ENCODE results near the gene UXS1. TPM values are rescaled to one million over a fixed set of nuclear protein-coding genes. Genes with fewer than 3 reads are reported as not detected.

Gene UXS1
- total RNA-seq, 4 donors from 2014 or later: 8.0 to 46.9 (median 18.4) TPM

GRCh38 chr2:106098664-106099063 is 95.4 kb downstream of the UXS1 start:
- ATAC-seq (no peak), DNase-seq (no peak)
- in situ Hi-C loops (cut with MboI; ENCODE audit: low sequenced_read_pairs in 4 of 4): no loop called here
- no peaks in the 10 kb centered on the region for H3K27me3 ChIP-seq
- TF ChIP-seq POLR2A (IDR thresholded peaks at IDR 0.05): no peak
- TF ChIP-seq, protein P1, sequence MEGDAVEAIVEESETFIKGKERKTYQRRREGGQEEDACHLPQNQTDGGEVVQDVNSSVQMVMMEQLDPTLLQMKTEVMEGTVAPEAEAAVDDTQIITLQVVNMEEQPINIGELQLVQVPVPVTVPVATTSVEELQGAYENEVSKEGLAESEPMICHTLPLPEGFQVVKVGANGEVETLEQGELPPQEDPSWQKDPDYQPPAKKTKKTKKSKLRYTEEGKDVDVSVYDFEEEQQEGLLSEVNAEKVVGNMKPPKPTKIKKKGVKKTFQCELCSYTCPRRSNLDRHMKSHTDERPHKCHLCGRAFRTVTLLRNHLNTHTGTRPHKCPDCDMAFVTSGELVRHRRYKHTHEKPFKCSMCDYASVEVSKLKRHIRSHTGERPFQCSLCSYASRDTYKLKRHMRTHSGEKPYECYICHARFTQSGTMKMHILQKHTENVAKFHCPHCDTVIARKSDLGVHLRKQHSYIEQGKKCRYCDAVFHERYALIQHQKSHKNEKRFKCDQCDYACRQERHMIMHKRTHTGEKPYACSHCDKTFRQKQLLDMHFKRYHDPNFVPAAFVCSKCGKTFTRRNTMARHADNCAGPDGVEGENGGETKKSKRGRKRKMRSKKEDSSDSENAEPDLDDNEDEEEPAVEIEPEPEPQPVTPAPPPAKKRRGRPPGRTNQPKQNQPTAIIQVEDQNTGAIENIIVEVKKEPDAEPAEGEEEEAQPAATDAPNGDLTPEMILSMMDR (IDR thresholded peaks at IDR 0.05 in 4 of 5, conservative IDR thresholded peaks at IDR 0.05 in 1 of 5): no peak
- no peaks in the 10 kb centered on the region for H3K4me1 ChIP-seq
- H3K36me3 ChIP-seq: peaks cover 0 to 19% of the 10 kb centered on the region in 2 donors
- H3K9me3 ChIP-seq: no peaks in the 10 kb centered on the region
- H3K4me3 ChIP-seq: no peak overlapping the region
- intact Hi-C loops (cut with DNase I; ENCODE audit: low total_unique reads): no loop called here
- H3K27ac ChIP-seq: no peak overlapping the region

- H3K27me3 ChIP-seq: no peaks in the 10 kb centered on the region
- H3K9me3 ChIP-seq: no peaks in the 10 kb centered on the region
- intact Hi-C loops (cut with DNase I; ENCODE audit: low total_unique reads) (no loop called here), in situ Hi-C loops (cut with MboI; ENCODE audit: low sequenced_read_pairs in 4 of 4) (no loop called here)
- ATAC-seq (no peak), DNase-seq (no peak)
- TF ChIP-seq POLR2A (IDR thresholded peaks at IDR 0.05): no peak
- TF ChIP-seq, protein P1 (IDR thresholded peaks at IDR 0.05 in 4 of 5, conservative IDR thresholded peaks at IDR 0.05 in 1 of 5): peak in 3 of 5 experiments; percentile 32 to 45 (median 43)
- no peak overlapping the region for H3K4me3 ChIP-seq
- H3K27ac ChIP-seq: no peak overlapping the region
- H3K4me1 ChIP-seq: no peaks in the 10 kb centered on the region
- peaks cover 0 to 19% of the 10 kb centered on the region in 2 donors for H3K36me3 ChIP-seq
Observed at GRCh38 chr2:106098081-106098480, 96.0 kb downstream of the UXS1 start.

GRCh38 chr2:106097038-106098000 is 96.8 kb downstream of the UXS1 start:
- H3K4me1 ChIP-seq: no peaks in the 10 kb centered on the region
- no peak for ATAC-seq
- no peak overlapping the region for H3K4me3 ChIP-seq
- intact Hi-C loops (cut with DNase I; ENCODE audit: low total_unique reads) (no loop called here), in situ Hi-C loops (cut with MboI; ENCODE audit: low sequenced_read_pairs in 4 of 4) (no loop called here)
- DNase-seq: no peak
- H3K36me3 ChIP-seq: peaks cover 0 to 19% of the 10 kb centered on the region in 2 donors
- TF ChIP-seq POLR2A (IDR thresholded peaks at IDR 0.05): no peak
- TF ChIP-seq, protein P1 (IDR thresholded peaks at IDR 0.05 in 4 of 5, conservative IDR thresholded peaks at IDR 0.05 in 1 of 5): no peak
- H3K27ac ChIP-seq: no peak overlapping the region
- no peaks in the 10 kb centered on the region for H3K9me3 ChIP-seq
- no peaks in the 10 kb centered on the region for H3K27me3 ChIP-seq

DNA sequence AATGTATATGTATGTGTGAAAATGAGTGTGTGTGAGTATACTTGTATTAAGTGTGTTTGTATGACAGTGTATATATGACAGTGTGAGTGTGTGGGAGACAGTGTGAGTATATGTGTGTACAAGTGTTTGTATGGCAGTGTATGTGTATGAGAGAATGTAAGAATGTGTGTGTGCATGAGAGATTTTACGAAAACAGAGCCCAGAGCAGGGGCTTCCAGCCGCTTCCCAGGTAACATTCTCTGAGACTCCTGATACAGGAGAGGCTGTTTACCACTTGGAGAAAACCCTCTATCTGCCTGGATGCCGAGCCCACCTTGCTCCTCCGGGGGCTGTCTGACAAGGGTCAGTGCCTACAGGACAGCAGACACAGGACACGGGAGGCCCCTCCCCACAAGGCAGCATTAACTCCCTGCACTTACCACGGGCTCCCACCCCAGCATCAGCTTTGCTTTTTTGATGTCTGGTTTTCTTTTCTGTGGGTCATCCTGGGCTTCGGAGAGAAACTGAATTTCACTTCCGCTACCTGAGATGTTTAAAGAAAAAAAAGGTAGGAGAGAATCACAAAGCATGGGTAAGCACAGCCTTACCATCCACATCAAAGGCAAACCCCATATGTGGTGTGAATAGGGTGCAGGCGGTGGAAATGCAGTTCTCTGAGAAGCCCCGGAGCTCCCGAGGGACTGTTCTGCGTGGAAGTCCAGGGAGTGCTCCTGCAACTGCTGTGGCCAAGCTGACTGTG is 97.6 kb downstream of the UXS1 start:
- Histone ChIP-seq H3K27ac (no peak overlapping the region), H3K9me3 (no peaks in the 10 kb centered on the region), H3K4me1 (no peaks in the 10 kb centered on the region), H3K4me3 (no peak overlapping the region), H3K27me3 (no peaks in the 10 kb centered on the region), H3K36me3 (peaks cover 0 to 19% of the 10 kb centered on the region in 2 donors)
- in situ Hi-C loops (cut with MboI; ENCODE audit: low sequenced_read_pairs in 4 of 4) (no loop called here), intact Hi-C loops (cut with DNase I; ENCODE audit: low total_unique reads) (no loop called here)
- DNase-seq: no peak
- no peak for ATAC-seq
- TF ChIP-seq POLR2A (IDR thresholded peaks at IDR 0.05): no peak
- TF ChIP-seq, protein P1 (IDR thresholded peaks at IDR 0.05 in 4 of 5, conservative IDR thresholded peaks at IDR 0.05 in 1 of 5): no peak

All from gastrocnemius medialis (tissue), 4 donors.